Endothelial cell of umbilical vein (primary cell): ENCODE results near the gene PSMB7.
A peak's percentile ranks its signal among the peaks of the same experiment; 100 is the strongest.

Experiments
- CTCF ChIP-seq, 2 donors: IDR thresholded peaks; 1 replicate in 1 of 2; 2 replicates in 1 of 2; pipeline ENCODE4 v1.5.1; 2011; ENCODE audit warnings: low read length in 2 of 2, mild to moderate bottlenecking in 2 of 2, moderate library complexity in 2 of 2, control low read depth in 1 of 2, inconsistent platforms in 1 of 2, low read depth in 1 of 2; ENCODE audit not compliant: insufficient read depth in 1 of 2; ENCODE audit errors: extremely low read depth in 1 of 2
- MAX ChIP-seq: IDR thresholded peaks from 2 replicates; pipeline ENCODE4 v1.6.1; 2011; ENCODE audit not compliant: insufficient read depth, insufficient read length
- POLR2A ChIP-seq: IDR thresholded peaks from 2 replicates; pipeline ENCODE4 v1.6.1; 2012; ENCODE audit warnings: low read depth, mild to moderate bottlenecking, control low read depth, low read length
- POLR2AphosphoS5 ChIP-seq: IDR thresholded peaks from 2 replicates; pipeline ENCODE4 v1.6.1; 2012; ENCODE audit warnings: low read depth, mild to moderate bottlenecking, control low read depth, low read length, moderate library complexity; ENCODE audit not compliant: insufficient read depth

GRCh38 chr9:124309667-124310084, 105.6 kb downstream of the PSMB7 start:
- TF ChIP-seq CTCF (IDR thresholded peaks at IDR 0.05; ENCODE audit: extremely low read depth in 1 of 2, insufficient read depth in 1 of 2, low read depth in 1 of 2, low read length in 2 of 2) (no peak), POLR2AphosphoS5 (peak; percentile 97), MAX (peak; percentile 14), POLR2A (no peak)
